H9 (cell line): ENCODE results near the gene TH. TPM values are rescaled to one million over a fixed set of nuclear protein-coding genes. Genes with fewer than 3 reads are reported as not detected.
"Not testable (repeated sequence)": the region's sequence is repeated elsewhere in the genome, so short reads cannot be mapped to it uniquely, and the experiment has no call there.

Experiments used
- DNase-seq: peaks from one replicate; pipeline ENCODE4 v3.0.0-alpha.2; 2017
- H2AFZ ChIP-seq: one replicate; pipeline ENCODE4 v1.6.1; 2013; ENCODE audit warnings: mild to moderate bottlenecking, low read length, control low read depth, moderate library complexity
- H2AK5ac ChIP-seq: 2 replicates; pipeline ENCODE4 v1.6.1; 2013; ENCODE audit warnings: low read length, control low read depth, mixed read lengths; ENCODE audit not compliant: insufficient read length
- H2BK120ac ChIP-seq: one replicate; pipeline ENCODE4 v1.6.1; 2013; ENCODE audit warnings: low read depth, mild to moderate bottlenecking, low read length, control low read depth, inconsistent platforms; ENCODE audit not compliant: poor library complexity, severe bottlenecking
- H2BK12ac ChIP-seq: 2 replicates; pipeline ENCODE4 v1.6.1; 2013; ENCODE audit warnings: low read length, control low read depth, mixed read lengths, low read depth; ENCODE audit not compliant: insufficient read length
- H2BK15ac ChIP-seq: 2 replicates; pipeline ENCODE4 v1.6.1; 2013; ENCODE audit warnings: low read depth, low read length, control low read depth
- H2BK20ac ChIP-seq: one replicate; pipeline ENCODE4 v1.6.1; 2013; ENCODE audit warnings: low read depth, mild to moderate bottlenecking, low read length, control low read depth, inconsistent platforms; ENCODE audit not compliant: poor library complexity, severe bottlenecking
- H2BK5ac ChIP-seq: 2 replicates; pipeline ENCODE4 v1.6.1; 2013; ENCODE audit warnings: low read length, control low read depth, mixed read lengths; ENCODE audit not compliant: insufficient read length
- H3K14ac ChIP-seq: 2 replicates; pipeline ENCODE4 v1.6.1; 2013; ENCODE audit warnings: low read length, control low read depth; ENCODE audit not compliant: insufficient read depth
- H3K18ac ChIP-seq: 2 replicates; pipeline ENCODE4 v1.6.1; 2013; ENCODE audit warnings: low read depth, mild to moderate bottlenecking, mixed read lengths, low read length, control low read depth; ENCODE audit not compliant: insufficient read length
- H3K23ac ChIP-seq: 2 replicates; pipeline ENCODE4 v1.6.1; 2013; ENCODE audit warnings: low read length, control low read depth, mixed read lengths, low read depth; ENCODE audit not compliant: insufficient read length
- H3K23me2 ChIP-seq: 2 replicates; pipeline ENCODE4 v1.6.1; 2013; ENCODE audit warnings: low read depth, mild to moderate bottlenecking, mixed read lengths, low read length, control low read depth; ENCODE audit not compliant: insufficient read length, poor library complexity, severe bottlenecking
- H3K27ac ChIP-seq: 2 replicates; pipeline ENCODE4 v1.5.1; 2013; ENCODE audit warnings: low read length, control low read depth, mixed read lengths, low read depth; ENCODE audit not compliant: insufficient read length
- H3K27me3 ChIP-seq: 2 replicates; pipeline ENCODE4 v1.6.1; 2013; ENCODE audit warnings: low read length, control low read depth, inconsistent platforms; ENCODE audit not compliant: insufficient read depth
- H3K4ac ChIP-seq: 2 replicates; pipeline ENCODE4 v1.6.1; 2013; ENCODE audit warnings: low read depth, mild to moderate bottlenecking, control low read depth, inconsistent platforms, low read length, moderate library complexity
- H3K4me1 ChIP-seq: 2 replicates; pipeline ENCODE4 v1.6.1; 2013; ENCODE audit warnings: low read length, control low read depth, inconsistent platforms; ENCODE audit not compliant: insufficient read depth
- H3K4me2 ChIP-seq: 2 replicates; pipeline ENCODE4 v1.6.1; 2013; ENCODE audit warnings: low read length, control low read depth, mixed read lengths; ENCODE audit not compliant: insufficient read length, insufficient read depth
- H3K56ac ChIP-seq: 2 replicates; pipeline ENCODE4 v1.6.1; 2013; ENCODE audit warnings: low read depth, mild to moderate bottlenecking, mixed read lengths, low read length, control low read depth; ENCODE audit not compliant: insufficient read length
- H3K79me1 ChIP-seq: 2 replicates; pipeline ENCODE4 v1.6.1; 2013; ENCODE audit warnings: low read depth, mild to moderate bottlenecking, moderate library complexity, low read length, control low read depth, inconsistent platforms; ENCODE audit not compliant: insufficient read depth, poor library complexity, severe bottlenecking
- H3K79me2 ChIP-seq: 2 replicates; pipeline ENCODE4 v1.6.1; 2013; ENCODE audit warnings: low read length, control low read depth, inconsistent platforms; ENCODE audit not compliant: insufficient read depth
- H3K9ac ChIP-seq: 2 replicates; pipeline ENCODE4 v1.6.1; 2013; ENCODE audit warnings: low read length, control low read depth, mixed read lengths; ENCODE audit not compliant: insufficient read length; ENCODE audit errors: extremely low read depth
- H3K9me3 ChIP-seq: one replicate; pipeline ENCODE4 v1.6.1; 2013; ENCODE audit warnings: low read depth, low read length, inconsistent platforms; ENCODE audit not compliant: control insufficient read depth
- H3T11ph ChIP-seq: one replicate; pipeline ENCODE4 v1.6.1; 2013; ENCODE audit warnings: mild to moderate bottlenecking, low read length, control low read depth, inconsistent platforms
- H4K20me1 ChIP-seq: one replicate; pipeline ENCODE4 v1.6.1; 2013; ENCODE audit not compliant: control insufficient read depth, insufficient read length, insufficient read depth
- H4K5ac ChIP-seq: 2 replicates; pipeline ENCODE4 v1.6.1; 2013; ENCODE audit warnings: low read depth, mild to moderate bottlenecking, mixed read lengths, low read length, control low read depth; ENCODE audit not compliant: insufficient read length
- H4K8ac ChIP-seq: replicated peaks from 2 replicates; pipeline ENCODE4 v1.6.1; 2013; ENCODE audit warnings: low read length, control low read depth, mixed read lengths, low read depth; ENCODE audit not compliant: insufficient read length
- H4K91ac ChIP-seq: 2 replicates; pipeline ENCODE4 v1.6.1; 2013; ENCODE audit warnings: low read depth, mild to moderate bottlenecking, moderate library complexity, mixed read lengths, low read length, control low read depth; ENCODE audit not compliant: insufficient read length
- H3K27ac Mint-ChIP-seq, 3 experiments: 2 replicates in 2 of 3; 3 replicates in 1 of 3; pipeline ENCODE4 v1.8.0; 2020 to 2021; ENCODE audit warnings: mixed read lengths in 3 of 3, mild to moderate bottlenecking in 1 of 3, moderate library complexity in 1 of 3
- H3K27me3 Mint-ChIP-seq: 2 replicates; pipeline ENCODE4 v1.8.0; 2021; ENCODE audit warnings: low read depth, mild to moderate bottlenecking, moderate library complexity, mixed read lengths
- H3K36me3 Mint-ChIP-seq, 3 experiments: 2 replicates in 2 of 3; 3 replicates in 1 of 3; pipeline ENCODE4 v1.8.0; 2020 to 2021; ENCODE audit warnings: low read depth in 3 of 3, mixed read lengths in 3 of 3; ENCODE audit not compliant: insufficient read depth in 1 of 3
- H3K4me1 Mint-ChIP-seq, 2 experiments: 2 replicates each; pipeline ENCODE4 v1.8.0; 2020; ENCODE audit warnings: mixed read lengths in 2 of 2
- H3K4me3 Mint-ChIP-seq, 2 experiments: 2 replicates in 1 of 2; 3 replicates in 1 of 2; pipeline ENCODE4 v1.8.0; 2020 to 2021; ENCODE audit warnings: mild to moderate bottlenecking in 2 of 2, mixed read lengths in 2 of 2, moderate library complexity in 1 of 2
- H3K9me3 Mint-ChIP-seq, 2 experiments: 2 replicates in 1 of 2; 3 replicates in 1 of 2; pipeline ENCODE4 v1.8.0; 2020; ENCODE audit warnings: mild to moderate bottlenecking in 2 of 2, mixed read lengths in 2 of 2, moderate library complexity in 1 of 2
- CTCF ChIP-seq: fragments of 200-600 bp; sonication (generic); conservative IDR thresholded peaks from 3 replicates; pipeline ENCODE4 v1.8.0; 2021; ENCODE audit warnings: antibody characterized with exemption, mild to moderate bottlenecking
- WGBS: extraction: QIAGEN DNeasy Blood & Tissue Kit; methylation state at CpG from one replicate; pipeline ENCODE4 v1.1.7; 2013; ENCODE audit warnings: missing lambda C conversion rate, low lambda C conversion rate, mixed read lengths; ENCODE audit not compliant: insufficient read length; ENCODE audit errors: extremely low coverage; 5-methylcytosine and 5-hydroxymethylcytosine counted together
- total RNA-seq: library from RNA; stranded (reverse); gene quantifications from 2 replicates; pipeline ENCODE4 v1.2.1, GENCODE V29; 2021

The TH gene
- total RNA-seq, 1 experiment from 2014 or later = not detected

- Histone ChIP-seq H3K27ac (no peak overlapping the region), H3K14ac (no peak overlapping the region), H4K91ac (no peak overlapping the region), H2BK5ac (no peak overlapping the region), H2AK5ac (no peak overlapping the region), H2BK15ac (no peak overlapping the region), H2BK12ac (no peak overlapping the region), H3K4ac (no peak overlapping the region), H4K8ac (no peak overlapping the region), H2AFZ (no peak overlapping the region), H3K4me2 (no peak overlapping the region), H3K18ac (no peak overlapping the region), H3K9me3 (no peaks in the 10 kb centered on the region), H3K23me2 (no peaks in the 10 kb centered on the region), H4K20me1 (no peaks in the 10 kb centered on the region), H3K27me3 (no peaks in the 10 kb centered on the region), H3K56ac (no peak overlapping the region), H3K79me1 (no peaks in the 10 kb centered on the region), H3T11ph (no peak overlapping the region), H3K23ac (no peak overlapping the region), H2BK120ac (no peak overlapping the region), H3K4me1 (no peaks in the 10 kb centered on the region), H3K9ac (no peak overlapping the region), H2BK20ac (no peak overlapping the region), H4K5ac (no peak overlapping the region), H3K79me2 (no peaks in the 10 kb centered on the region)
- TF ChIP-seq CTCF = no peak
- Mint-ChIP-seq H3K4me3 (no peak overlapping the region), H3K27me3 (peaks cover 41% of the 10 kb centered on the region), H3K9me3 (peaks cover 4 to 5% of the 10 kb centered on the region in 2 experiments; a peak in 3 of 5 replicates), H3K27ac (no peak overlapping the region), H3K36me3 (peaks cover 0 to 3% (median 3%) of the 10 kb centered on the region in 3 experiments; a peak in 2 of 7 replicates), H3K4me1 (peaks cover 0 to 15% of the 10 kb centered on the region in 2 experiments; a peak in 2 of 4 replicates)
- no peak for DNase-seq
- WGBS = 100% methylated on average over 1 of the region's 2 CpGs
Measured at GRCh38 chr11:2126520-2127085, 45.0 kb downstream of the TH start.

GRCh38 chr11:2124736-2125484 is 46.7 kb downstream of the TH start:
- not testable (repeated sequence) for H4K8ac ChIP-seq, H2BK20ac ChIP-seq, H2AK5ac ChIP-seq, H3K27ac Mint-ChIP-seq, H3K4me2 ChIP-seq, H3K18ac ChIP-seq, H3K4ac ChIP-seq, H2BK5ac ChIP-seq, H4K5ac ChIP-seq, H2BK15ac ChIP-seq, H3T11ph ChIP-seq, H3K4me3 Mint-ChIP-seq, H3K56ac ChIP-seq, H3K79me2 ChIP-seq, H3K9ac ChIP-seq, H3K9me3 ChIP-seq, H3K79me1 ChIP-seq, H3K36me3 Mint-ChIP-seq, H3K14ac ChIP-seq, H3K23me2 ChIP-seq, DNase-seq, H2BK12ac ChIP-seq, H3K27me3 ChIP-seq, H3K9me3 Mint-ChIP-seq, H2BK120ac ChIP-seq, H3K27ac ChIP-seq, H3K23ac ChIP-seq, H2AFZ ChIP-seq, H4K20me1 ChIP-seq, H4K91ac ChIP-seq, H3K4me1 ChIP-seq
- H3K4me1 Mint-ChIP-seq = peaks cover 0 to 14% of the 10 kb centered on the region in 2 experiments; a peak in 2 of 4 replicates
- WGBS = no CpG with 5 or more reads among the region's 10 CpGs
- H3K27me3 Mint-ChIP-seq = peaks cover 40% of the 10 kb centered on the region
